K562 (cell line): ENCODE data around the gene CD14. TPM values are rescaled to one million over a fixed set of nuclear protein-coding genes. Genes with fewer than 3 reads are reported as not detected.
A peak's percentile ranks its signal among the peaks of the same experiment; 100 is the strongest.

ENCODE experiments used
- ARID1B ChIP-seq: fragments of 450-650 bp; IDR thresholded peaks from 2 replicates; pipeline ENCODE4 v1.6.1; 2016; ENCODE audit warnings: antibody characterized with exemption, mild to moderate bottlenecking, inconsistent platforms
- BCL6 ChIP-seq: fragments of 250-450 bp; sonication (Bioruptor Pico); IDR thresholded peaks from 2 replicates; pipeline ENCODE4 v1.4.0; 2020
- CBFA2T3 ChIP-seq: fragments of 450-650 bp; IDR thresholded peaks from 2 replicates; pipeline ENCODE4 v1.6.1; 2017
- CBX3 ChIP-seq, 2 experiments: IDR thresholded peaks; 1 replicate in 1 of 2; 2 replicates in 1 of 2; pipeline ENCODE4 v1.6.1; 2012; ENCODE audit warnings: inconsistent platforms in 2 of 2, low read length in 2 of 2, borderline replicate concordance in 1 of 2, control low read depth in 1 of 2
- CREB1 ChIP-seq, 2 experiments: sonication (generic) in 1 of 2; formaldehyde crosslinking in 1 of 2; IDR thresholded peaks; 2 replicates each; pipeline versions ENCODE4 v1.6.1 to v1.8.0; 2012 to 2022; ENCODE audit warnings: inconsistent platforms in 1 of 2, mild to moderate bottlenecking in 1 of 2, missing genetic modification reagents in 1 of 2, moderate library complexity in 1 of 2
- FOXA1 ChIP-seq: fragments of 450-650 bp; IDR thresholded peaks from 2 replicates; pipeline ENCODE4 v1.6.1; 2016; ENCODE audit warnings: mild to moderate bottlenecking, borderline replicate concordance
- HMGN3 ChIP-seq: IDR thresholded peaks from 2 replicates; pipeline ENCODE4 v1.6.1; 2011; ENCODE audit warnings: borderline replicate concordance, low read depth, mild to moderate bottlenecking, mixed read lengths, low read length; ENCODE audit not compliant: insufficient read length; ENCODE audit errors: extremely low read depth
- HSF4 ChIP-seq: fragments of 250-450 bp; sonication (Bioruptor Pico); IDR thresholded peaks from 2 replicates; pipeline ENCODE4 v2.1.2; 2022; ENCODE audit warnings: mild to moderate bottlenecking, moderate library complexity, borderline replicate concordance
- KAT7 ChIP-seq: sonication (generic); formaldehyde crosslinking; IDR thresholded peaks from 2 replicates; pipeline ENCODE4 v1.8.0; 2022; ENCODE audit warnings: missing genetic modification reagents, mild to moderate bottlenecking, borderline replicate concordance
- MEIS2 ChIP-seq: fragments of 450-650 bp; IDR thresholded peaks from 2 replicates; pipeline ENCODE4 v1.6.1; 2014; ENCODE audit warnings: mild to moderate bottlenecking; ENCODE audit not compliant: partially characterized antibody
- RAD21 ChIP-seq, 2 experiments: fragments of 250-450 bp in 1 of 2; fragments of 450-650 bp in 1 of 2; sonication (Bioruptor Pico) in 1 of 2; formaldehyde crosslinking in 1 of 2; IDR thresholded peaks in 1 of 2; conservative IDR thresholded peaks in 1 of 2; 2 replicates each; pipeline versions ENCODE4 v1.4.0 to v1.8.0; 2020 to 2022; ENCODE audit warnings: mild to moderate bottlenecking in 2 of 2, moderate library complexity in 1 of 2
- SAFB ChIP-seq: fragments of 200-400 bp; formaldehyde crosslinking; IDR thresholded peaks from 2 replicates; pipeline ENCODE4 v1.6.1; 2017; ENCODE audit warnings: low read depth, low read length, borderline replicate concordance
- SMARCA4 ChIP-seq: fragments of 450-650 bp; IDR thresholded peaks from 2 replicates; pipeline ENCODE4 v1.6.1; 2016
- TAF15 ChIP-seq: fragments of 200-400 bp; formaldehyde crosslinking; IDR thresholded peaks from 2 replicates; pipeline ENCODE4 v1.6.1; 2017; ENCODE audit warnings: mild to moderate bottlenecking, low read depth, low read length, moderate library complexity
- TCF3 ChIP-seq: sonication (generic); formaldehyde crosslinking; IDR thresholded peaks from 2 replicates; pipeline ENCODE4 v1.4.0; 2020; ENCODE audit warnings: mild to moderate bottlenecking, missing genetic modification reagents
- ZBTB17 ChIP-seq: fragments of 450-650 bp; formaldehyde crosslinking; IDR thresholded peaks from 2 replicates; pipeline ENCODE4 v1.4.0; 2020; ENCODE audit warnings: mild to moderate bottlenecking
- ZNF121 ChIP-seq: sonication (generic); formaldehyde crosslinking; conservative IDR thresholded peaks from 2 replicates; pipeline ENCODE4 v1.8.0; 2022; ENCODE audit warnings: missing genetic modification reagents
- ZNF586 ChIP-seq: fragments of 450-650 bp; formaldehyde crosslinking; conservative IDR thresholded peaks from 2 replicates; pipeline ENCODE4 v1.4.0; 2020; ENCODE audit warnings: mild to moderate bottlenecking, moderate library complexity
- ZNF589 ChIP-seq: fragments of 200-800 bp; sonication (Bioruptor generic); IDR thresholded peaks from 2 replicates; pipeline ENCODE4 v1.6.1; 2016; ENCODE audit warnings: low read depth, missing genetic modification characterization, missing compliant biosample characterization
- polyA plus RNA-seq, 8 experiments: library from polyadenylated mRNA; depleted of rRNA in 4 of 8; stranded (reverse) in 5 of 8; unstranded in 3 of 8; fragments of >200 nt; fragmentation: Nextera tagmentation in 2 of 8; fragmentation: Illumina TruSeq in 1 of 8; extraction: Ambion mirVana in 2 of 8; extraction: Trizol in 1 of 8; gene quantifications; 2 replicates each; pipeline versions ENCODE4 v1.2.1 to v1.2.3, GENCODE V29; 2011 to 2014; ENCODE audit warnings: inconsistent platforms in 1 of 8, missing spikeins in 1 of 8
- total RNA-seq, 7 experiments: library from RNA; depleted of rRNA in 6 of 7; stranded (reverse); fragments of >200 nt in 6 of 7; fragmentation: Illumina TruSeq in 2 of 7; extraction: Trizol in 2 of 7; gene quantifications; 2 replicates each; pipeline versions ENCODE4 v1.2.1 to v1.2.3, GENCODE V29; 2011 to 2021; ENCODE audit warnings: low replicate concordance in 1 of 7
- TF ChIP-seq, protein P1 (sequence below): sonication (generic); formaldehyde crosslinking; IDR thresholded peaks from 2 replicates; pipeline ENCODE4 v1.4.0; 2020; ENCODE audit warnings: mild to moderate bottlenecking, missing genetic modification reagents
- TF ChIP-seq, protein P2 (sequence below): sonication (generic); formaldehyde crosslinking; IDR thresholded peaks from 2 replicates; pipeline ENCODE4 v1.8.0; 2023; ENCODE audit warnings: mild to moderate bottlenecking, missing genetic modification reagents
- TF ChIP-seq, protein P3 (sequence below): IDR thresholded peaks from 2 replicates; pipeline ENCODE4 v1.6.1; 2012; ENCODE audit warnings: low read depth, low read length, improper control_type of control experiment, borderline replicate concordance

The CD14 gene
- total and polyA plus RNA-seq, 9 of the 15 experiments (the other 6 are each of a cell fraction or from before 2014, with no cell fraction given): 0.07 to 0.47 (median 0.14) TPM; not detected in 2

DNA sequence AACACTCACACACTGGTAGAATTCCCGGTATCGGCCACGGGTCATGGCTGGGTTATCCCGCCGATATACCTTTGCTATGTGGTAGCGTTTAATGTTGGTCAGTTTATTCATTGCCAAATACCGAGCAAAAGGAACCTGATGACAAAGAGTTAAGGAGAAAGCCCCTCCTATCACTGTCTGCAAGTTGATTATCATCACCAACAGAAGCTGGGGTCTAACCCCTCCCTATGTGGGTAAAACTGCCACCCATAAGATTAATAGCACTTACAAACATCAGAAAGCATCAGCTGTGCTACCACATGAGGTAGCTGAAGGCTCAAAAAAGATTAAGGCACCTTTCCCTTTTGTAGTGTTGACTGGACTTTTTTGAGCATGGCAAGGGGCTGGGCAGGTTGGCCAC, 46.0 kb upstream of the CD14 start (continued):
- TF ChIP-seq, protein P1, sequence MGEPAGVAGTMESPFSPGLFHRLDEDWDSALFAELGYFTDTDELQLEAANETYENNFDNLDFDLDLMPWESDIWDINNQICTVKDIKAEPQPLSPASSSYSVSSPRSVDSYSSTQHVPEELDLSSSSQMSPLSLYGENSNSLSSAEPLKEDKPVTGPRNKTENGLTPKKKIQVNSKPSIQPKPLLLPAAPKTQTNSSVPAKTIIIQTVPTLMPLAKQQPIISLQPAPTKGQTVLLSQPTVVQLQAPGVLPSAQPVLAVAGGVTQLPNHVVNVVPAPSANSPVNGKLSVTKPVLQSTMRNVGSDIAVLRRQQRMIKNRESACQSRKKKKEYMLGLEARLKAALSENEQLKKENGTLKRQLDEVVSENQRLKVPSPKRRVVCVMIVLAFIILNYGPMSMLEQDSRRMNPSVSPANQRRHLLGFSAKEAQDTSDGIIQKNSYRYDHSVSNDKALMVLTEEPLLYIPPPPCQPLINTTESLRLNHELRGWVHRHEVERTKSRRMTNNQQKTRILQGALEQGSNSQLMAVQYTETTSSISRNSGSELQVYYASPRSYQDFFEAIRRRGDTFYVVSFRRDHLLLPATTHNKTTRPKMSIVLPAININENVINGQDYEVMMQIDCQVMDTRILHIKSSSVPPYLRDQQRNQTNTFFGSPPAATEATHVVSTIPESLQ (CRISPR knock-in tag): no peak
- TF ChIP-seq FOXA1 (no peak), ZBTB17 (no peak), CREB1 (IDR thresholded peaks at IDR 0.05) (peak; percentile 17; the same call in 1 of the 2 replicates), CREB1 (CRISPR knock-in tag; IDR thresholded peaks at IDR 0.05) (no peak), HSF4 (no peak), SMARCA4 (0 out of 2 replicates have a peak, but pooled peaks have one; percentile 24), MEIS2 (peak; percentile 98), RAD21 (CRISPR knock-in tag; conservative IDR thresholded peaks at IDR 0.05 in 1 of 2, IDR thresholded peaks at IDR 0.05 in 1 of 2) (peak in 1 of 2 experiments; percentile 16; a peak in 1 of 4 replicates), ARID1B (peak; percentile 75), KAT7 (CRISPR knock-in tag) (no peak), HMGN3 (no peak), SAFB (no peak), CBX3 (IDR thresholded peaks at IDR 0.05; ENCODE audit: borderline replicate concordance in 1 of 2, low read length in 2 of 2) (no peak; a peak in 1 of 3 replicates), ZNF586 (CRISPR knock-in tag) (no peak), CBFA2T3 (peak; percentile 90), BCL6 (no peak), ZNF589 (CRISPR knock-in tag) (no peak), TAF15 (no peak), ZNF121 (CRISPR knock-in tag) (no peak), TCF3 (CRISPR knock-in tag) (peak; percentile 71)
- TF ChIP-seq, protein P2, sequence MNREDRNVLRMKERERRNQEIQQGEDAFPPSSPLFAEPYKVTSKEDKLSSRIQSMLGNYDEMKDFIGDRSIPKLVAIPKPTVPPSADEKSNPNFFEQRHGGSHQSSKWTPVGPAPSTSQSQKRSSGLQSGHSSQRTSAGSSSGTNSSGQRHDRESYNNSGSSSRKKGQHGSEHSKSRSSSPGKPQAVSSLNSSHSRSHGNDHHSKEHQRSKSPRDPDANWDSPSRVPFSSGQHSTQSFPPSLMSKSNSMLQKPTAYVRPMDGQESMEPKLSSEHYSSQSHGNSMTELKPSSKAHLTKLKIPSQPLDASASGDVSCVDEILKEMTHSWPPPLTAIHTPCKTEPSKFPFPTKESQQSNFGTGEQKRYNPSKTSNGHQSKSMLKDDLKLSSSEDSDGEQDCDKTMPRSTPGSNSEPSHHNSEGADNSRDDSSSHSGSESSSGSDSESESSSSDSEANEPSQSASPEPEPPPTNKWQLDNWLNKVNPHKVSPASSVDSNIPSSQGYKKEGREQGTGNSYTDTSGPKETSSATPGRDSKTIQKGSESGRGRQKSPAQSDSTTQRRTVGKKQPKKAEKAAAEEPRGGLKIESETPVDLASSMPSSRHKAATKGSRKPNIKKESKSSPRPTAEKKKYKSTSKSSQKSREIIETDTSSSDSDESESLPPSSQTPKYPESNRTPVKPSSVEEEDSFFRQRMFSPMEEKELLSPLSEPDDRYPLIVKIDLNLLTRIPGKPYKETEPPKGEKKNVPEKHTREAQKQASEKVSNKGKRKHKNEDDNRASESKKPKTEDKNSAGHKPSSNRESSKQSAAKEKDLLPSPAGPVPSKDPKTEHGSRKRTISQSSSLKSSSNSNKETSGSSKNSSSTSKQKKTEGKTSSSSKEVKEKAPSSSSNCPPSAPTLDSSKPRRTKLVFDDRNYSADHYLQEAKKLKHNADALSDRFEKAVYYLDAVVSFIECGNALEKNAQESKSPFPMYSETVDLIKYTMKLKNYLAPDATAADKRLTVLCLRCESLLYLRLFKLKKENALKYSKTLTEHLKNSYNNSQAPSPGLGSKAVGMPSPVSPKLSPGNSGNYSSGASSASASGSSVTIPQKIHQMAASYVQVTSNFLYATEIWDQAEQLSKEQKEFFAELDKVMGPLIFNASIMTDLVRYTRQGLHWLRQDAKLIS (CRISPR knock-in tag): no peak
- TF ChIP-seq, protein P3, sequence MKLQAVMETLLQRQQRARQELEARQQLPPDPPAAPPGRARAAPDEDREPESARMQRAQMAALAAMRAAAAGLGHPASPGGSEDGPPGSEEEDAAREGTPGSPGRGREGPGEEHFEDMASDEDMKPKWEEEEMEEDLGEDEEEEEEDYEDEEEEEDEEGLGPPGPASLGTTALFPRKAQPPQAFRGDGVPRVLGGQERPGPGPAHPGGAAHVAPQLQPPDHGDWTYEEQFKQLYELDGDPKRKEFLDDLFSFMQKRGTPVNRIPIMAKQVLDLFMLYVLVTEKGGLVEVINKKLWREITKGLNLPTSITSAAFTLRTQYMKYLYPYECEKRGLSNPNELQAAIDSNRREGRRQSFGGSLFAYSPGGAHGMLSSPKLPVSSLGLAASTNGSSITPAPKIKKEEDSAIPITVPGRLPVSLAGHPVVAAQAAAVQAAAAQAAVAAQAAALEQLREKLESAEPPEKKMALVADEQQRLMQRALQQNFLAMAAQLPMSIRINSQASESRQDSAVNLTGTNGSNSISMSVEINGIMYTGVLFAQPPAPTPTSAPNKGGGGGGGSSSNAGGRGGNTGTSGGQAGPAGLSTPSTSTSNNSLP: peak; percentile 44; the same call in 1 of the 2 replicates
